Naive thymus-derived CD8-positive, alpha-beta T cell (primary cell): ENCODE results near the gene ITPRID1. TPM values are rescaled to one million over a fixed set of nuclear protein-coding genes. Genes with fewer than 3 reads are reported as not detected.

Experiments
- ATAC-seq, 2 donors: fragments of 150-1000 bp; cut with Tn5 transposase in 1 of 2; sonication (Bioruptor Pico), chemical (Tn5 transposase) in 1 of 2; 1 replicate in 1 of 2; 2 replicates in 1 of 2; pipeline ENCODE4 v1.10.0; 2021; ENCODE audit warnings: mild to moderate bottlenecking in 2 of 2, moderate library complexity in 2 of 2
- POLR2A ChIA-PET: fragments of 350-600 bp; sonication (Branson Sonifier 250); formaldehyde crosslinking; loops from one replicate; lab custom pipeline; 2021; ENCODE audit warnings: antibody characterized with exemption; lab: Charles Lee
- DNase-seq, 10 donors: peaks; one replicate each; pipeline versions ENCODE4 v3.0.0 to v3.0.0-alpha.2; 2020 to 2022
- H3K27ac Mint-ChIP-seq, 10 donors: one replicate each; pipeline ENCODE4 v1.8.0; 2020 to 2022; ENCODE audit warnings: mild to moderate bottlenecking in 10 of 10, mixed read lengths in 10 of 10, moderate library complexity in 4 of 10, inconsistent platforms in 1 of 10
- H3K27me3 Mint-ChIP-seq, 5 donors: one replicate each; pipeline ENCODE4 v1.8.0; 2021 to 2022; ENCODE audit warnings: mixed read lengths in 5 of 5
- H3K36me3 Mint-ChIP-seq, 3 donors: one replicate each; pipeline ENCODE4 v1.8.0; 2020 to 2022; ENCODE audit warnings: mixed read lengths in 3 of 3, mild to moderate bottlenecking in 2 of 3, inconsistent platforms in 1 of 3
- H3K4me1 Mint-ChIP-seq, 4 donors: one replicate each; pipeline ENCODE4 v1.8.0; 2021 to 2022; ENCODE audit warnings: mixed read lengths in 4 of 4
- H3K4me3 Mint-ChIP-seq, 10 donors: one replicate each; pipeline ENCODE4 v1.8.0; 2020 to 2022; ENCODE audit warnings: mild to moderate bottlenecking in 10 of 10, mixed read lengths in 10 of 10, moderate library complexity in 6 of 10, inconsistent platforms in 1 of 10
- H3K9me3 Mint-ChIP-seq, 9 donors: one replicate each; pipeline ENCODE4 v1.8.0; 2020 to 2022; ENCODE audit warnings: mixed read lengths in 9 of 9, mild to moderate bottlenecking in 3 of 9, inconsistent platforms in 1 of 9, moderate library complexity in 1 of 9
- polyA plus RNA-seq, 3 donors: library from polyadenylated mRNA; unstranded; fragments of 300-500 nt; fragmentation: Illumina TruSeq; gene quantifications; one replicate each; pipeline ENCODE4 v1.2.3, GENCODE V29; 2021
- total RNA-seq, 8 experiments: library from RNA in 2 of 8; stranded (reverse) in 2 of 8; gene quantifications; one replicate each; pipeline ENCODE4 v1.2.3 and lab custom pipeline; 2021 to 2026

ITPRID1 gene
- total and polyA plus RNA-seq, 5 experiments from 2014 or later, result not detected

- H3K9me3 Mint-ChIP-seq, result peaks cover 0 to 12% (median 0%) of the 10 kb centered on the region in 9 donors
- H3K27me3 Mint-ChIP-seq, result peaks cover 0 to 8% (median 0%) of the 10 kb centered on the region in 5 donors
- ATAC-seq, result no peak
Measured at GRCh38 chr7:31488562-31489203, 25.2 kb upstream of the ITPRID1 start.

DNA sequence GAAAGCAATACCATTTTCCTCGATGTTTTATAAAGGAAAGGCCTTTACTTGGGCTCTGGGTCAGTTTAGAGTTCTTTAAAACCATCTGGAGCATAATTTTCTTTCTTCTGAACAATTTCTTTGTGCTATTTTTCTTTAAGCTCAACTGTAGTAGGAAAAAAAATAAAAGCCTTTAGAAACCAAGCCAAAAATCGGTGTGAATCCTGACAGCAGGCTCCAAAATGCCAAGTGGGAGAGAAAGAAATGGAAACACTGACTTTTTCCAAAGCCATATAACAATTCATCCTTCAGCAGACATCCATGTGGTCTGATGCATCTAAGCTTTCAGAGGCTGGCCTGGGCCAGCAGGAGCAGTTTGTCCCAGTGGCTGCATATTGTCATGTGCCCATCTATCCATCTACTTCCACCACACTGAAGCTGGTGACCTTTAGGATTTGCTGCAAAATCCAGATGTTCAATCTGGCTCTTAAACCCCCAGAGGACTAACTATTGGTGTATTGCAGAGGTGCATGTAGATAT is 23.0 kb upstream of the ITPRID1 start:
- POLR2A ChIA-PET, result no interaction called here
- H3K4me1 Mint-ChIP-seq, result no peaks in the 10 kb centered on the region
- peaks cover 0 to 12% (median 0%) of the 10 kb centered on the region in 9 donors for H3K9me3 Mint-ChIP-seq
- H3K4me3 Mint-ChIP-seq, result no peak overlapping the region
- H3K27ac Mint-ChIP-seq, result no peak overlapping the region
- peaks cover 0 to 8% (median 0%) of the 10 kb centered on the region in 5 donors for H3K27me3 Mint-ChIP-seq
- H3K36me3 Mint-ChIP-seq, result no peaks in the 10 kb centered on the region
- ATAC-seq, result no peak
- DNase-seq, result no peak

More at GRCh38 chr7:31488562-31489203, 25.2 kb upstream of the ITPRID1 start:
- H3K4me3 Mint-ChIP-seq, result no peak overlapping the region
- H3K4me1 Mint-ChIP-seq, result no peaks in the 10 kb centered on the region
- POLR2A ChIA-PET, result no interaction called here
- H3K27ac Mint-ChIP-seq, result no peak overlapping the region
- no peak for DNase-seq
- H3K36me3 Mint-ChIP-seq, result no peaks in the 10 kb centered on the region

GRCh38 chr7:31492086-31492485 is 21.8 kb upstream of the ITPRID1 start:
- Mint-ChIP-seq H3K9me3 (peaks cover 0 to 9% (median 2%) of the 10 kb centered on the region in 9 donors), H3K4me3 (no peak overlapping the region), H3K36me3 (no peaks in the 10 kb centered on the region), H3K4me1 (no peaks in the 10 kb centered on the region), H3K27ac (no peak overlapping the region), H3K27me3 (peaks cover 0 to 7% (median 0%) of the 10 kb centered on the region in 5 donors)
- DNase-seq (no peak), ATAC-seq (no peak)
- POLR2A ChIA-PET, result no interaction called here

GRCh38 chr7:31493714-31494181 is 20.1 kb upstream of the ITPRID1 start:
- H3K27ac Mint-ChIP-seq, result no peak overlapping the region
- POLR2A ChIA-PET, result no interaction called here
- no peaks in the 10 kb centered on the region for H3K36me3 Mint-ChIP-seq
- H3K4me3 Mint-ChIP-seq, result no peak overlapping the region
- no peaks in the 10 kb centered on the region for H3K4me1 Mint-ChIP-seq
- H3K9me3 Mint-ChIP-seq, result peaks cover 0 to 13% (median 2%) of the 10 kb centered on the region in 9 donors
- DNase-seq (no peak), ATAC-seq (no peak)
- peaks cover 0 to 5% (median 0%) of the 10 kb centered on the region in 5 donors for H3K27me3 Mint-ChIP-seq

DNA sequence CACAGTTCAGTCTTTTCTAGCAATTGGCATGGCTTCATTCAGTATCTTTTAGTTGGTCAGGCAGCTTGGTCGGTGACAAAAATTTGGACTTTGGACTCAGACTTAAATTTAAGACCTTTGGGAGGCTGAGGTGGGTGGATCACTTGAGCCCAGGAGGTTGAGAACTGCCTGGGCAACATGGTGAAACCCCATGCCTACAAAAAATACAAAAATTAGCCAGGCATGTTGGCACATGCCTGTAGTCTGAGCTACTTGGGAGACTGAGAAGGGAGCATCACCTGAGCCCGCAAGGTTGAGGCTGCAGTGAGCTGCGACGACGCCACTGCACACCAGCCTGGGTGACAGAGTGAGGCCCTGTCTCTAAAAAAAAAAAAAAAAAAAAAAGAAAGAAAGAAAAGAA is 19.5 kb upstream of the ITPRID1 start:
- H3K4me1 Mint-ChIP-seq, result no peaks in the 10 kb centered on the region
- ATAC-seq (no peak), DNase-seq (no peak)
- no peaks in the 10 kb centered on the region for H3K27me3 Mint-ChIP-seq
- H3K36me3 Mint-ChIP-seq, result no peaks in the 10 kb centered on the region
- POLR2A ChIA-PET, result no interaction called here
- peaks cover 0 to 13% (median 2%) of the 10 kb centered on the region in 9 donors for H3K9me3 Mint-ChIP-seq
- no peak overlapping the region for H3K4me3 Mint-ChIP-seq
- no peak overlapping the region for H3K27ac Mint-ChIP-seq

- Mint-ChIP-seq H3K27ac (no peak overlapping the region), H3K4me3 (no peak overlapping the region), H3K27me3 (no peaks in the 10 kb centered on the region), H3K9me3 (peaks cover 0 to 13% (median 2%) of the 10 kb centered on the region in 9 donors), H3K36me3 (no peaks in the 10 kb centered on the region), H3K4me1 (no peaks in the 10 kb centered on the region)
- POLR2A ChIA-PET, result no interaction called here
- DNase-seq (no peak), ATAC-seq (no peak)
Measured at GRCh38 chr7:31495653-31496052, 18.2 kb upstream of the ITPRID1 start.

DNA sequence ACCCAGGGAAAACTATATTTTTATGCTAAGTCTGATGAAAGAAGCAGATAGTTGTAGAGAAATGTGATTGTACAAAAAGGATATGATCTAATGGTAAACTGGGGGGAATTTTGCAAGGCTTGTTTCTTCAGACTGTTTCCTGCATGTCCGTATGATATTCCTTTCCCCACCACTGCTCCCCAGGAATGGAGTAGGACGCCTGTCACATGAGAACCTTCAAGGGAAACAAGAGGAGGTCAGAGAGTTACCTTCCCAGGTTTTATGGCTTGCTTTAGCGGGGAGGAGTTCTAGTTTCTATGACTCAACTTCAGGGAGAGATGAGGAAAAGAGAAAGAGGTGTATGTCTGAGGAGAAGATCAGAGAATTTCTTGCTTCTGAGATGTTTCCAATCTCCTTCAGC is 16.4 kb upstream of the ITPRID1 start:
- Mint-ChIP-seq H3K4me3 (no peak overlapping the region), H3K27me3 (no peaks in the 10 kb centered on the region), H3K4me1 (no peaks in the 10 kb centered on the region), H3K36me3 (no peaks in the 10 kb centered on the region), H3K9me3 (peaks cover 0 to 13% (median 2%) of the 10 kb centered on the region in 9 donors), H3K27ac (no peak overlapping the region)
- POLR2A ChIA-PET, result no interaction called here
- DNase-seq (no peak), ATAC-seq (no peak)

DNA sequence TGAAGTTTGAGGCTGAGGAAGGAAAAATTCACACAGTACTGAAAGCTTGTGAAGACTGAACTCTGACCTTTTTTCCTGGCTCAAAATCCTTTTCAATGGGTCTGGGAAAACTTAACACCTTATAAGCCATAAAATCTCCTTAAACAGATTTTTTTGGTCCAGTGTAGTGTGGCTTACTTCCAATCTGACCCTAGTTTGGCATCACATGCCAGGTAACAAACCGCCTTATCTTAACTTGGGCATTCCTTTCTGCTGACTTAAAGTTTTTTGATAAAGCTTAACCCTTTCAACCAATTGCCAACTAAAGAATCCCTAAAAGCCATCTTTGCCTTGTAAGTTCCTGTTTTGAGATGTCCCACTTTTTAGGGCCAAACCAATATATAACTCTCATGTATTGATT is 13.2 kb upstream of the ITPRID1 start:
- H3K4me1 Mint-ChIP-seq, result no peaks in the 10 kb centered on the region
- H3K4me3 Mint-ChIP-seq, result no peak overlapping the region

DNA sequence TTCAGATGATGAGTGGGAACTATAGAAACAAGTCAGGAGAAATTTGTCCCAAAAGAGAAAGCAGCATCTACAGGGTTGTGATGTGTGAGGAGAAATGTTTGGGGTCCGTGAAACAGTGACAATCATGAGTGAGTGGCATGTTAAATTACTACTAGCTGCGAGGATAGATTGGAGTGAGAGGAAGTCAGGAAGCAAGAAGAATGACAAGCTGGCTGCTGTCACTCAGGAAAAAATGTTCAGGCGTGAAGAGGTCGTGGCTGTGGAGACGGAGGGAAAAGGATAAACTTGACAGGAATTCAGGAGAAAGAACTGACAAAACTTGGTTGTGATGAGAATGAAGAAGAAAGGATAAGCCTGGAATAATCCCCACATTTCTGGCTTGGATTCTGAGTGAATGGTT is 5.1 kb upstream of the ITPRID1 start:
- Mint-ChIP-seq H3K4me1 (peaks cover 0 to 3% (median 0%) of the 10 kb centered on the region in 4 donors), H3K4me3 (no peak overlapping the region), H3K36me3 (peaks cover 0 to 9% (median 0%) of the 10 kb centered on the region in 3 donors), H3K27me3 (peaks cover 0 to 5% (median 0%) of the 10 kb centered on the region in 5 donors), H3K9me3 (peaks cover 0 to 28% (median 12%) of the 10 kb centered on the region in 9 donors), H3K27ac (no peak overlapping the region)
- POLR2A ChIA-PET, result no interaction called here
- ATAC-seq, result no peak
- DNase-seq, result no peak

More for the DNA sequence above, 13.2 kb upstream of the ITPRID1 start:
- H3K27ac Mint-ChIP-seq, result no peak overlapping the region
- DNase-seq (no peak), ATAC-seq (no peak)
- POLR2A ChIA-PET, result no interaction called here
- H3K9me3 Mint-ChIP-seq, result peaks cover 0 to 13% (median 2%) of the 10 kb centered on the region in 9 donors
- no peaks in the 10 kb centered on the region for H3K36me3 Mint-ChIP-seq
- no peaks in the 10 kb centered on the region for H3K27me3 Mint-ChIP-seq

DNA sequence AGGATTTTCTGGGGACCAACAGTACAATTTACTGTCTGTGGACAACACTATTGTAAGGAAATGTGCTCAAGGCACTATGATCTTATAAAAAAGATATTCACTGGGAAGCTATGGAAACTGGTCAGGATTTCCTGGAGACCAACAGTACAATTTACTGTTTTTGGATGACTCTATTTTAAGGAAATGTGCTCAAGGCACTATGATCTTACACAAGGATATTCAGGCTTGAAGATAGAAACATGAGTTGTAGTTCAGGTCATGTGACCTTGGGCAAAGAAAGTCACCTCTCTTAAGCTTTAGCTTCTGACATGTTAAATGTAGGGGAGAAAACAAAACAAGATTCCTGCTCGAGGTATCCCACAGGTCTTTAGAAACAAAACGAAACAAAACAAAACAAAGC is 1.7 kb upstream of the ITPRID1 start:
- H3K4me3 Mint-ChIP-seq, result no peak overlapping the region
- H3K36me3 Mint-ChIP-seq, result peaks cover 0 to 9% (median 0%) of the 10 kb centered on the region in 3 donors
- peaks cover 0 to 5% (median 0%) of the 10 kb centered on the region in 5 donors for H3K27me3 Mint-ChIP-seq
- POLR2A ChIA-PET, result no interaction called here
- no peak overlapping the region for H3K27ac Mint-ChIP-seq
- DNase-seq (no peak), ATAC-seq (no peak)
- H3K9me3 Mint-ChIP-seq, result peaks cover 0 to 28% (median 9%) of the 10 kb centered on the region in 9 donors
- H3K4me1 Mint-ChIP-seq, result peaks cover 0 to 3% (median 0%) of the 10 kb centered on the region in 4 donors

- Mint-ChIP-seq H3K4me3 (no peak overlapping the region), H3K36me3 (no peaks in the 10 kb centered on the region), H3K27ac (no peak overlapping the region), H3K27me3 (no peaks in the 10 kb centered on the region), H3K9me3 (peaks cover 0 to 20% (median 4%) of the 10 kb centered on the region in 9 donors), H3K4me1 (no peaks in the 10 kb centered on the region)
- ATAC-seq (no peak), DNase-seq (no peak)
- POLR2A ChIA-PET, result no interaction called here
Measured at GRCh38 chr7:31516680-31517502, 3.0 kb downstream of the ITPRID1 start.

- DNase-seq (no peak), ATAC-seq (no peak)
- Mint-ChIP-seq H3K27ac (no peak overlapping the region), H3K9me3 (peaks cover 0 to 20% (median 4%) of the 10 kb centered on the region in 9 donors), H3K36me3 (no peaks in the 10 kb centered on the region), H3K27me3 (no peaks in the 10 kb centered on the region), H3K4me1 (no peaks in the 10 kb centered on the region), H3K4me3 (no peak overlapping the region)
- POLR2A ChIA-PET, result no interaction called here
Measured at GRCh38 chr7:31517513-31517912, 3.6 kb downstream of the ITPRID1 start.

GRCh38 chr7:31518766-31519165 is 4.9 kb downstream of the ITPRID1 start:
- DNase-seq (no peak), ATAC-seq (no peak)
- no peak overlapping the region for H3K27ac Mint-ChIP-seq
- no peaks in the 10 kb centered on the region for H3K36me3 Mint-ChIP-seq
- H3K9me3 Mint-ChIP-seq, result peaks cover 0 to 20% (median 4%) of the 10 kb centered on the region in 9 donors
- H3K4me3 Mint-ChIP-seq, result no peak overlapping the region
- no peaks in the 10 kb centered on the region for H3K4me1 Mint-ChIP-seq
- H3K27me3 Mint-ChIP-seq, result no peaks in the 10 kb centered on the region
- POLR2A ChIA-PET, result no interaction called here
